ENCODE measurements around the gene POMP. TPM values are rescaled to one million over a fixed set of nuclear protein-coding genes. Genes with fewer than 3 reads are reported as not detected.
A peak's percentile ranks its signal among the peaks of the same experiment; 100 is the strongest.
"Not testable (repeated sequence)": the region's sequence is repeated elsewhere in the genome, so short reads cannot be mapped to it uniquely, and the experiment has no call there.

Gene POMP
- total RNA-seq, 1 donor from 2014 or later = 113 TPM

DNA sequence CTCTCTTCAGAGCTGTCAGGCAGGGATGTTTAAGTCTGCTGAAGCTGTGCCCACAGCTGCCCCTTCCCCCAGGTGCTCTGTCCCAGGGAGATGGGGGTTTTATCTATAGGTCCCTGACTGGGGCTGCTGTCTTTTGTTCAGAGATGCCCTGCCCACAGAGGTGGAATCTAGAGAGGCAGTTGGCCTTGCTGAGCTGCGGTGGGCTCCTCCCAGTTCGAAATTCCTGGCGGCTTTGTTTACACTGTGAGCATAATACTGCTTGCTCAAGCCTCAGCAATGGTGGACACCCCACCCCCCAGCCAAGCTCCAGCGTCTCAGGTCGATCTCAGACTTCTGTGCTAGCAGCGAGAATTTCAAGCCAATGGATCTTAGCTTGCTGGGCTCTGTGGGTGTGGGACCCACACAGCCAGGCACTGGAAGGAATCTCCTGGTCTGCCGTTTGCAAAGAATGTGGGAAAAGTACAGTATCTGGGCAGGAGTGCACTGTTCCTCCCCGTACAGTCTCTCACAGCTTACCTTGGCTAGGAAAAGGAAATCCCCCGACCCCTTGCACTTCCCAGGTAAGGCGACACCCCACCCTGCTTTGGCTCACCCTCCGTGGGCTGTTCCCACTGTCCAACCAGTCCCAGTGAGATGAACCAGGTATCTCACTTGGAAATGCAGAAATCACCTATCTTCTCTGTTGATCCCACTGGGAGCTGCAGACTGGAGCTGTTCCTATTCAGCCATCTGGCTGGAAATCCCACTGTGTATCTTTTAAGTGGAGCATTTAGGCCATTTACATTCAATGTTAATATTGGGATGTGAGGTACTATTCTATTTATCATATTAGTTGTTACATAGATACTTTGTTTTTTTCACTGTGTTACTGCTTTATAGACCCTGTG is 34.9 kb downstream of the POMP start:
- not testable (repeated sequence) for DNase-seq (ENCODE audit: low read depth, low spot score)

DNA sequence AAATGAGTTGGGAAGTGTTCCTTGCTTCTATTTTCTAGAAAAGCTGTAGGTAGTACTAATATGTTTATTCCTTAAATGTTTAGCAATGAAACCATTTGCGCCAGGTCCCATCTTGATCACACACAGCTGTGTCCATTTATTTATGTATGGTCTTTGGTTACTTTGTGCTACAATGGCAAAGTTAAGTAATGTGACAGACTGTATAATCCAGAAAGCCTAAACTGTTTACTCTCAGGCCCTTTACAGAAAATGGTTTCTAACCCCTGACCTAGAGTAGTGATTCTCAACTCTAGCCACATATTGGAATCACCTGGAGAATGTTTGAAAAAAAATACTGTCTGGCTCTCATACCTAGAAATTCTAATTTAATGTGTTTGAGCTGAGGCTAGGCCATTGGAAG is 38.5 kb downstream of the POMP start:
- no peak for DNase-seq (ENCODE audit: low read depth, low spot score)

DNA sequence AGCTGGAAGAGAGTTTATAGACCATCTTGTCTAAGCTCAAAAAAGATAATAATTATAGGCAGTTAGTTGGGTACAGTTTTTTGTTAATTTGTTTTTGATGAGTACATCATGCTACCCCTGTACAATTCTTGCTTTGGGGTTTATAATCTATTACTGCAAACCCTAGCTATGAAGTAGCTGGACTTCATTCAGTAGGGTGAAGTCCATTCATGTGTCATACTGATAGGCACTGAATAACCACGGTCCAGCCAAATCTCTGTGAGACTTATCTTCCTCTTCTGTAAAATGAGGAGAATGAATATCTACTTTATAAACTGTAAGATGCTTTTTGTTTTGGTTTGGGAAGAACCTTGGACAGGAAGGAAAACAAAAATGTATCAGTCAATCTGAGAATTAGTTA is 40.3 kb downstream of the POMP start:
- no peak for DNase-seq (ENCODE audit: low read depth, low spot score)

DNA sequence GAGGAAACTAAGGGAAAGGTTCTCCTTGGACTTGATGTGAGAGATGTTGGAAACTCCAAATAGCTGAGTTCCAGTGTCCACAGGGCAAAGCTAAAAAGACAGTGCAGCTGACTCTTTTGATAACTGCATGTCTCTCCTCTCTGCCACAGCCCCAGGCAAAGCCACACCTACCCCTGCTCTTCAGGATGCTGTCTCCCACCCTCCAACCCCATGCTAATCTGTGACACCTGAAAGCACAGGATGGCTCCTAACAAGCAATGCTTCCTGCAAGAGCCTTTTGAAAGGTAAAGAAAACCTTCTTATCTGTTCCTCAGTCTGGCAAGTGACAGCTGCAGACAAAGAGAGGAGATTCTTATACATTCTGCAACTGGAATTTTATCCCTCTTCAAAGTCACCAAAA is 45.4 kb downstream of the POMP start:
- no peak for DNase-seq (ENCODE audit: low read depth, low spot score)

DNA sequence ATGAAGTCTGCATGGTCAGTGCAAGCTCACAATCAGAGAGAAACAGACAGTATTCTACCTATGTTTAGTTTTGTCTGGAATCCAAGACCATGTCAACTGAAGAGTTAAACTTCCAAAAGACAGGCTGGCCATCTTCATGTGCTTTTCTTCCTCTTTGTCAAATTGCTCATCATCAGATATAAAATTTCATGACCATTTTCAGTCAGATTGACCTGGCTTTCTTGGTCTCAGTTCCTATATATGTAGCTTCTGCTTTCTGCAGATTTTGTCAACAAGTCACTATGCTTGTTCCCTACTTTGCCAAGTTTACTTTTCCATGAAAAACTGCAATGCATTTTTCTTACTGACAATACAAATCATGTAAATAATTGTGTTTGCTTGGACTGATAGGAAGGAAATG is 46.0 kb downstream of the POMP start:
- DNase-seq (ENCODE audit: low read depth, low spot score) = no peak

DNA sequence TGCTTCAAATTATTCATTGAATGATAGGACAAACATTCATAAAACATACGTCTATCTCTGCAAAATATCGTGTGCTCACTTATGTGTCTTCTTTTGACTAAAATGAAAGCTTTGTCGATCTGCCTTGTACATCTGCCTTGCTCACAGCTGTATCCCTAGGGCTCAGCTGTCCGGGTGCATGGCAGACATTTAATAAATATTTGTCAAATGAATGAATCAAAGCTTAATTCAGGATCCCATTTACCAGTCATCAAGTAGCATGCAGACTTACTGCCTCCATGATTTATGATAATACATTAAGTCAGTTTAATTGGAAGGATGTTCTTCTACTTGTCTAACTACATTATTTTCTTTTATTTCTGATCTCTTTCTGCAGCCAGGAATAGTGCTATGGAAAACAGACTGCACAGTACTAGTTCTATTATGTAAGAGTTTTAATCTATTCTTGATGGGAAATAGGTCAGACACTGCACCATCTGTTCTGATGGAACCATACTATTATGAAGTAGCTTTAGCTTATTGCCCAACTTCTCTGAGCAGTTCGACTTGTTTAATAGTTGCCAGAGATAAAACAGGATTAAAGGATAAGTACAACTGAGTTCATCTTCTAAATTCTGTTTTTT is 46.6 kb downstream of the POMP start:
- no peak for DNase-seq (ENCODE audit: low read depth, low spot score)

DNA sequence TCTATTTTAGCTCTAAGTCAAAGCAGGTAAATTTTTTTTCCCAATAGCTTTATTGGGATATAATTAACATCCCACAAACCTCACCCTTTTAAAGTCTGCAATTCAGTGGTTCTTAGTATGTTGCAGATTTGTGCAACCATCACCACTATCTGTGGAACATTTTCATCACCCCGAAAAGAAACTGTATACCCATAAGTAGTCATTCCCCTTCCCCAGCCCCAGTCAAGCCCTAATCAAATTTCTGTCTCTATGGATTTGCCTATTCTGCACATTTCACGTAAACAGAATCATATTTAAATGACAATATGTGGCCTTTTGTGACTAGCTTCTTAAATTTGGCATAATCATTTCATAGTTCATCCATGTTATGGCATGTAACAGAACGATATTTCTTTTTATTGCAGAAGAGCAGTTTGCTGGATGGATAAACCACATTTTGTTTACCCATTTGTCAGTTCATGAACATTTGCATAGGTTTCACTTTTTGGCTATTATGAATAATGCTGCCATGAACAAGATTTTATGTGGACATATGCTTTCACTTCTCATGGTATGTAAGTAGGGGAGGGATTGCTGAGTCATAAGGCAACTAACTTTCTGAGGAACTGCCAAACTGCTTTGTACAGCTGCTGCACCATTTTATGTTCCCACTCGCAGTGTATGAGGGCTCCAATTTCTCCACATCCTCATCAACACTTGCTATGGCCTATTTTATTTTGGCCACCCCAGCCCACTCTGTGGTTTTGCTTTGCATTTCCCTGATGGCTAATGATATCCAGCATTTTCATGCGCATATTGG is 48.9 kb downstream of the POMP start:
- no peak for DNase-seq (ENCODE audit: low read depth, low spot score)

DNA sequence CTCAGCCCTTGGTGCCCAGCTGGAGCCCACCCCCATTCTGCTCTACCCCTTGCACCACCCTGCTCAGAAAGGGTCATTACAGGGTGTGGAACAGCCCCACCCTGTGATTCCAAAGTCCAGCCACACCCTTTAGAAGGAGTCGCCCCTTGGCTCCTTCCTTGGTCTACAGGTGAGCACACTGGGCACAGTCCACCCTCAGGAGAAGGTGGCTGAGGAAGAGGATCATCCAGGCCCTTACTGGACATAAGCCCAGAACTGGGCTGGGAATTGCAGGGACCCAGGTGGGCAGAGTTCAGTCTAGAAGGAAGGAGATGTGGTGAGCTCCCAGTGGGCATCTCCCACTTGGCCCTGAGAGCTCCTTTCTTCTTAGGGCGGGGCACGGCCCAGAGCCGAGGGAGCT is 51.2 kb downstream of the POMP start:
- no peak for DNase-seq (ENCODE audit: low read depth, low spot score)

DNA sequence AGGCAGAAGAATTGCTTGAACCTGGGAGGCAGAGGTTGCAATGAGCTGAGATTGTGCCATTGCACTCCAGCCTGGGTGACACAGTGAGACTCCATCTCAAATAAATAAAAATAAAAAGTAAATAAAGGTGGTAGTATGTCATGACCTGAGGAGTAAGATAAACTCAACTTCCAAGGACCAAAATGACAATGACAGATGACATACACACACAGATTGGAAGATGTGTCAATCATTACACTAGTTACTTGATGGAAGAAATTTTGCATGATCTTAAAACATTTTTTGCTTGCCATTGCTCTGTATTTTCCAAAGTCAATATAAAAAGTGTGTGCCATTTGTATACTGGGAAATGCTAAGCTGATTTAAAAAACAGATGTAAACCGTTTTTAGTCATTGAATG is 55.7 kb downstream of the POMP start:
- DNase-seq (ENCODE audit: low read depth, low spot score) = no peak

DNA sequence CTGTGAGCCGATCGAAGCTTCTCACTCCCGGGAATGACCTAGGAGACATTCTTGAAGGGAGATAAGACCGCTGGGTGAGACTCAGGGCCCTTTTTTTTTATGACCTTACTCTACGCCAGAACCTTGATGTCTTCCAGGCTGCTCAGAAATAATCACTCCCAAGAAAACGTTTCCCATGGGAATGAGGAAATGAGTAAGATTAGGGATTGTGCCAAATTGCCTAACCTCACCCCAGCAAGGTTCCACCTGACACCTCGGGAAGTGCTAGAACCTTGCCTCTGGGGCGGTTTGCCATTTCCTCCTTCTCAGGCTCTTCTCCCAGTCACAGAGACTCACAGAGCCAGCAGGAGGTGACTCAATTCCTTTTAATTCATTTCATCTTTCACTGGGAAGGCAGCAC is 57.6 kb downstream of the POMP start:
- peak; percentile 90 for DNase-seq (ENCODE audit: low read depth, low spot score)

DNA sequence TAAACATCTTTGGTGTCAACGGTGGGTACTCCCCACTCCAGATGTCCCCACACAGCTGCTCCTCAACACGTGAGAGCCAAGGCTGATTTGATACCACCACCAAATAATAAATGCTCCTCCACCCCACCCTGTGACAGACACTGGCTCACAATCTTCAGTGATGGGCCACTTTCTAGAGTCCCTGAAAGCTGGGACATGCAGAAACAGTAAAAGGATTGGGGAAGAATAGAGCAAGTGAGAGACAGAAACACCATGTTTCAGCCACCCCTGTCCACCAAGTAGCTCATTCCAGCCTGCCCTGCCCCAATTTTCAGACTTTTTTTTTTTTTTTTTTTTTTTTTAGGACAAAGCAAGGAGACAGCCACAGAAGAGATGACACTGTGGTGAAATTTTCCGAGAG is 58.2 kb downstream of the POMP start:
- no peak for DNase-seq (ENCODE audit: low read depth, low spot score)

DNA sequence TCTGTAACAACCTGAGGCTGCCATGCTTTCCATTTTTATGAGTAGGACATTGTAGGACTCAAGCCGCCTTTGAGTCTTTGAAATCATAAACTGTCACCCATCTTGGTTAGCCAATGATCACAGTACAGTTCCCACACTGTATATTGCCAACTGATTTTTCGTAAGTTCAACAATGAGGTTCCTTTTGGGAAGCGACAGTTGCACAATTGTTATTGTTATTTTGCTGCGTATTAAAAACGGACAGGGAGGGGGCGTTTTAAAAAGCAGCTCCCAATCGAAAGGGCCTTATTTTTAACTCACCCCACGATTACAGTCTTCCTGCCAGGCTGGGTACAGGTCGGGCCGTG is 59.2 kb downstream of the POMP start:
- DNase-seq (ENCODE audit: low read depth, low spot score) = peak; percentile 15

DNA sequence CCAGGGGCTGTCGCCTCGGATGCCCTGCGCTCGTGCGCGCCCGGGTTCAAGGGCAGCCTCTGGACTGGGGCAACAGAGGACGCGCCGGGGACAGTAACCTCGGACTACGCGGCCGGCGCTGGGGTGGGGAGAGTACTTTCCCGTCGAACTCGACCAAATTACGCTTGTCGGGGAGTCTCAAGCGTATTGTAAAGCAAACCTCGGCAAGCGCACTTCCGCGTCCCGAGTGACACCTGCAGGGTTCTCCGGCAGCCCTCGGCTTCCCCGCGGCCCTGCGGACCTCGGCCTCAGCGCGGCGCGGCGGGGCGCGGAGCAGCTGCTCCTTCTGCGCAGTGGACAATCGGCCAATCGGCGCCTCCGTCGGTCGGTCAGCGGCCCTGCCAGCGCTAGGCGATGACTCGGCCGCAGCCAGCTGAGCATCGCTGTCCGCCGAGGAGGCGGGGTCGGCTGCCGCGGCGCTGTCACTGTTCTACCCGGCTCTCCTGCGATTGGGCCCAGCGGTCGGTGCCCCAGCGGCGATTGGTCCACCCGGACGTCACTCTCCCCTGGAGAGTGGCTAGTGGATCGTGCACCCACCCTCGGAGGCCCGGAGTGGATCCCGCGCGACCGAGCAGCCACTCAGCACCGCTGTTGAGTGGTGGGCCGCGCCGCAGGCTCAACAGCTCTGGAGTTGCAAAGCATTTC is 59.8 kb downstream of the POMP start, which contains the start of gene SLC46A3:
SLC46A3 (minus strand) TSS at position 428 of the 684 bp plus-strand sequence. CDS start 972 bp downstream, outside the sequence.
- peak; percentile 97 for DNase-seq (ENCODE audit: low read depth, low spot score)

DNA sequence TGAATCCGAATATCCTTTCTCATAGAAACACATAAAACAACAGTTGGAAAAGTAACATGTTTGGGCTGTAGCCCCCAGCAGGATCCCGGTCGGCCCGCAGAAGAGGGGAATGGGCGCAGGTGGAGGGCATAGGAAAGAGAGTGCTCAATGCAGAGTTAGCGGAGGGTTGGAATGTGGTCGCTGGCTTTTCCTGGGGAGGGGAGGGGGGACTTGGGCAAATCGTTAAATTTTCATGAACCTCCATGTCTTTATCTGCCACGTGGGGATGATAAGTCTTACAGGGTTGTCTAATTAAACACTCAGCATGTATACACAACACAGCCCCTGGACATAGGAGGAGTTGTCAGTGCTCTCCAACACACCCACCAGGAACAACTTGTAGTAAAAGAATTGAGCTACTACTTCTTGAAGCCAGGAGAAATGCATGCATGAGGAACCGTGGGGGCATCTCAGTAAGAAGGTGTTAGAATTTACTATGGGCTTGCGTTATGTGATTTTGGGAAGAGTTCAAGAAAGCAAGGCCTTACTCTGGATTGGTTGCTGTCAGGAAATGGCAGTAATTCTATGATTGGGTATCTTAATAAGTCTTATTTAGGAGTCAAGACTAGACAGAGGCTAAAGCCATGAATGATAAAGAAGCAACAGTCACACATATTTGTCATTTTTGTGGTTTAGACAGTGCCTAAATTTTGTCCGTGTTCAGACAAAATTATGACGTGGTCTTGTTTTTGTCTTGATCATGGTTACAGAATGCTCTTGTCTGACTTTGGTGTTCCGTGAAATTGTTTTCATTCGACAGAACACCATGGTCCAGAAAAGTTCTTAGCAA is 60.5 kb downstream of the POMP start:
- DNase-seq (ENCODE audit: low read depth, low spot score) = no peak

DNA sequence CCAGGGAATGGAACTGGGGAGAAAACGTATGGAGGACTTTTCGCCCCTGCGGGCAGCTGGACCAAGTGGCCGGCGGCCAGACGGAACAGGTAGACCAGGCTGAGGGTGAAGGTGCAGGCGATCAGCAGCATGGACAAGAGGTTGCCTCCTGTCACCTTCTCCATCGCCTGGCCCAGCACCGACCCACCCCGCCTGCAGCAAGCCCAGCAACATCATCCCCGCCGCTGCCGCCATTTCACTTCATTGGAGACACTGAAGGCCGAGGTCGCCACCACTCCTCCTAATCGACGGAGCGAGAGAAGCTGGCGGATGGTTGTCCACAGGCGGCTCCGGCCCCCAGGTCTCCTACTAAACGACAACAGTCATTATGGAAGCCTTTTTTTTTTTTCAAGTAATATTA is 64.9 kb downstream of the POMP start:
- no peak for DNase-seq (ENCODE audit: low read depth, low spot score)

DNA sequence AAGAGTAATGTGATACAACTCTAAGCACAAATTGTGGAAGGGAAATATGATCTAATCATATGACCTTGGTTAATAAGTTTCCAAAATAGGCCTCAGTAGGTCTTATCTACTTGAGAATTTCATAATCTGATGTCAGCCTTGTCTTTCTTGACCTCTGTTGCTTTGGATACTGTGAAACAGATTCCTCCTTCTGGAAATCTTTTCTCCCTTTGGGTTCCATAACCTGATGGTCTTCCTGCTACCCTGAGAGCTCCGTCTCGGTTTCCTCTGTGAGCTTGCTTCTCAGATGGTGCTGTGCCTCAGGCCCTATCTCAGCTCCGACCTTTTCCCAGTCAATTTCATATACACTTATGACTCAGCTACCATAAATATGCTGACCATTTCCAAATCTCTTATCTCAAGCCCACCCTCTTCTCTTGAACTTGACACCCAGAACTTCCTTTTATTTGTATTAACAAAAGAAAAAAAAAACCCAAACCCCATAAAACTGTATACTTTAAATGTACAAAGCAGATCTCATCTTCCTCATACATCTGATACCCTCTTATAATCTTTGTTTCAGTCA is 66.2 kb downstream of the POMP start:
- no peak for DNase-seq (ENCODE audit: low read depth, low spot score)

Data from pulmonary artery endothelial cell (primary cell).